ENCODE results near the gene FAM174B.

FAM174B gene

DNA sequence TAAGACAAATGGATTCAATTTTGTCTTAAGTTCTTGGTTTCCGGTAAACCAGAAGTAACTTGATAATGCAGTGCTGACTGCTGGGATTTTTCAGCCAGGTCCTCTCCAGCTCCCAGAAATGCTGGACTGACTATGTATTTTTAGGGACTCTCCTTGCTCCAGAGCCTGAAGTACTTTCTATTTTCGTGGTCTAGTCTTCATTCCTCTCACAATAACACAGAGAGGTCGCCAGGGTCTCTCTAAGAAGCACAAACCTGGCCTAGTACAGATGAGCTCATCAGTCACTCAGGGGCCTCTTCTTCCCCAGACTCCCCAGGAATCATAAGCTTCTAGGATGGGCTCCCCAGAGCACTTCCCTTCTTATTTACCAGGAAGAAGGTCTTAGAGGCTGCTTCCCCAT, 85.8 kb downstream of the FAM174B start:
- DNase-seq (ENCODE audit: low read depth), result no peak

Data from activated T-cell treated with anti-CD3 and anti-CD28 coated beads for 1 hour (primary cell).